SK-N-SH (cell line): Measurements from ENCODE around the gene SLC18A2.

Experiments used
- CHD2 ChIP-seq: fragments of 150-350 bp; IDR thresholded peaks from 2 replicates; pipeline ENCODE4 v1.6.1; 2018; ENCODE audit warnings: low read length; ENCODE audit not compliant: partially characterized antibody
- EP300 ChIP-seq, 2 experiments: IDR thresholded peaks; 2 replicates each; pipeline versions ENCODE4 v1.4.0 to v1.6.1; 2012; ENCODE audit warnings: borderline replicate concordance in 1 of 2, low read depth in 1 of 2, low read length in 1 of 2
- JUND ChIP-seq: IDR thresholded peaks from 2 replicates; pipeline ENCODE4 v1.4.0; 2012
- POLR2AphosphoS5 ChIP-seq: IDR thresholded peaks from 2 replicates; pipeline ENCODE4 v1.6.1; 2012; ENCODE audit warnings: low read depth, low read length
- RFX5 ChIP-seq: IDR thresholded peaks from 2 replicates; pipeline ENCODE4 v1.6.1; 2012; ENCODE audit warnings: mild to moderate bottlenecking, improper control_type of control experiment, low read length
- TAF1 ChIP-seq: IDR thresholded peaks from 2 replicates; pipeline ENCODE4 v1.6.1; 2012; ENCODE audit warnings: low read depth, mild to moderate bottlenecking, low read length, moderate library complexity, borderline replicate concordance
- TEAD4 ChIP-seq: IDR thresholded peaks from 2 replicates; pipeline ENCODE4 v1.4.0; 2012; ENCODE audit warnings: mild to moderate bottlenecking, borderline replicate concordance; ENCODE audit not compliant: insufficient read depth
- TF ChIP-seq, protein P1 (sequence below): fragments of 200-600 bp; sonication (generic); IDR thresholded peaks from 2 replicates; pipeline ENCODE4 v1.6.1; 2017; ENCODE audit warnings: antibody characterized with exemption, mild to moderate bottlenecking, moderate library complexity
- TF ChIP-seq, protein P2 (sequence below): IDR thresholded peaks from 2 replicates; pipeline ENCODE4; 2012
- TF ChIP-seq, protein P3 (sequence below): fragments of 150-350 bp; IDR thresholded peaks from 2 replicates; pipeline ENCODE4 v1.6.1; 2016; ENCODE audit warnings: mild to moderate bottlenecking, low read depth, low read length
- TF ChIP-seq, protein P4 (sequence below): IDR thresholded peaks from 2 replicates; pipeline ENCODE4 v1.4.0; 2012; ENCODE audit warnings: low read depth, borderline replicate concordance
- TF ChIP-seq, protein P5 (sequence below): IDR thresholded peaks from 2 replicates; pipeline ENCODE4 v1.4.0; 2012; ENCODE audit warnings: low read depth
- TF ChIP-seq, protein P6 (sequence below): fragments of 150-350 bp; IDR thresholded peaks from 2 replicates; pipeline ENCODE4 v1.6.1; 2017; ENCODE audit warnings: antibody characterized with exemption, low read length, low read depth, borderline replicate concordance

DNA sequence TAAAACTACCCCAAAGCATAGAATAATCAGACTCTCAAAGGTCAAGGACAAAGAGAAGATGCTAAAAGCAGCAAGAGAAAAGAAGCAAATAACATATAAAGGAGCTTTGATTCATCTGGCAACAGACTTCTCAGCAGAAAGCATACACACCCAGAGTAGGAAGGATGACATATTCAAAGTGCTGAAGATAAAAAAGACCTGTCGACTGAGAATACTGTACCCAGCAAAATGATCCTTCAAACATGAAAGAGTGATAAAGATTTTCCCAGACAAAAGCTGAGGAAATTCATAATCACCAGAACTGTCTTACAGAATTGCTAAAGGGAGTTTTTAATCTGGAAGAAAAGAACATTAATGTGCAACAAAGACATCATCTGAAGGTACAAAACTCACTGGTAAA lies 28.7 kb upstream of the SLC18A2 start:
- TF ChIP-seq, protein P1, sequence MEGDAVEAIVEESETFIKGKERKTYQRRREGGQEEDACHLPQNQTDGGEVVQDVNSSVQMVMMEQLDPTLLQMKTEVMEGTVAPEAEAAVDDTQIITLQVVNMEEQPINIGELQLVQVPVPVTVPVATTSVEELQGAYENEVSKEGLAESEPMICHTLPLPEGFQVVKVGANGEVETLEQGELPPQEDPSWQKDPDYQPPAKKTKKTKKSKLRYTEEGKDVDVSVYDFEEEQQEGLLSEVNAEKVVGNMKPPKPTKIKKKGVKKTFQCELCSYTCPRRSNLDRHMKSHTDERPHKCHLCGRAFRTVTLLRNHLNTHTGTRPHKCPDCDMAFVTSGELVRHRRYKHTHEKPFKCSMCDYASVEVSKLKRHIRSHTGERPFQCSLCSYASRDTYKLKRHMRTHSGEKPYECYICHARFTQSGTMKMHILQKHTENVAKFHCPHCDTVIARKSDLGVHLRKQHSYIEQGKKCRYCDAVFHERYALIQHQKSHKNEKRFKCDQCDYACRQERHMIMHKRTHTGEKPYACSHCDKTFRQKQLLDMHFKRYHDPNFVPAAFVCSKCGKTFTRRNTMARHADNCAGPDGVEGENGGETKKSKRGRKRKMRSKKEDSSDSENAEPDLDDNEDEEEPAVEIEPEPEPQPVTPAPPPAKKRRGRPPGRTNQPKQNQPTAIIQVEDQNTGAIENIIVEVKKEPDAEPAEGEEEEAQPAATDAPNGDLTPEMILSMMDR = no peak
- no peak for TF ChIP-seq EP300 (IDR thresholded peaks at IDR 0.05; ENCODE audit: borderline replicate concordance in 1 of 2, low read depth in 1 of 2, low read length in 1 of 2)
- no peak for TF ChIP-seq TEAD4
- TF ChIP-seq, protein P2, sequence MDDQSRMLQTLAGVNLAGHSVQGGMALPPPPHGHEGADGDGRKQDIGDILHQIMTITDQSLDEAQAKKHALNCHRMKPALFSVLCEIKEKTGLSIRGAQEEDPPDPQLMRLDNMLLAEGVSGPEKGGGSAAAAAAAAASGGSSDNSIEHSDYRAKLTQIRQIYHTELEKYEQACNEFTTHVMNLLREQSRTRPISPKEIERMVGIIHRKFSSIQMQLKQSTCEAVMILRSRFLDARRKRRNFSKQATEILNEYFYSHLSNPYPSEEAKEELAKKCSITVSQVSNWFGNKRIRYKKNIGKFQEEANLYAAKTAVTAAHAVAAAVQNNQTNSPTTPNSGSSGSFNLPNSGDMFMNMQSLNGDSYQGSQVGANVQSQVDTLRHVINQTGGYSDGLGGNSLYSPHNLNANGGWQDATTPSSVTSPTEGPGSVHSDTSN = no peak
- TF ChIP-seq, protein P3, sequence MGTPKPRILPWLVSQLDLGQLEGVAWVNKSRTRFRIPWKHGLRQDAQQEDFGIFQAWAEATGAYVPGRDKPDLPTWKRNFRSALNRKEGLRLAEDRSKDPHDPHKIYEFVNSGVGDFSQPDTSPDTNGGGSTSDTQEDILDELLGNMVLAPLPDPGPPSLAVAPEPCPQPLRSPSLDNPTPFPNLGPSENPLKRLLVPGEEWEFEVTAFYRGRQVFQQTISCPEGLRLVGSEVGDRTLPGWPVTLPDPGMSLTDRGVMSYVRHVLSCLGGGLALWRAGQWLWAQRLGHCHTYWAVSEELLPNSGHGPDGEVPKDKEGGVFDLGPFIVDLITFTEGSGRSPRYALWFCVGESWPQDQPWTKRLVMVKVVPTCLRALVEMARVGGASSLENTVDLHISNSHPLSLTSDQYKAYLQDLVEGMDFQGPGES = no peak
- TF ChIP-seq, protein P4, sequence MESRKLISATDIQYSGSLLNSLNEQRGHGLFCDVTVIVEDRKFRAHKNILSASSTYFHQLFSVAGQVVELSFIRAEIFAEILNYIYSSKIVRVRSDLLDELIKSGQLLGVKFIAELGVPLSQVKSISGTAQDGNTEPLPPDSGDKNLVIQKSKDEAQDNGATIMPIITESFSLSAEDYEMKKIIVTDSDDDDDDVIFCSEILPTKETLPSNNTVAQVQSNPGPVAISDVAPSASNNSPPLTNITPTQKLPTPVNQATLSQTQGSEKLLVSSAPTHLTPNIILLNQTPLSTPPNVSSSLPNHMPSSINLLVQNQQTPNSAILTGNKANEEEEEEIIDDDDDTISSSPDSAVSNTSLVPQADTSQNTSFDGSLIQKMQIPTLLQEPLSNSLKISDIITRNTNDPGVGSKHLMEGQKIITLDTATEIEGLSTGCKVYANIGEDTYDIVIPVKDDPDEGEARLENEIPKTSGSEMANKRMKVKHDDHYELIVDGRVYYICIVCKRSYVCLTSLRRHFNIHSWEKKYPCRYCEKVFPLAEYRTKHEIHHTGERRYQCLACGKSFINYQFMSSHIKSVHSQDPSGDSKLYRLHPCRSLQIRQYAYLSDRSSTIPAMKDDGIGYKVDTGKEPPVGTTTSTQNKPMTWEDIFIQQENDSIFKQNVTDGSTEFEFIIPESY = no peak
- no peak for TF ChIP-seq RFX5
- TF ChIP-seq CHD2 = no peak
- TF ChIP-seq POLR2AphosphoS5 = no peak
- TF ChIP-seq, protein P5, sequence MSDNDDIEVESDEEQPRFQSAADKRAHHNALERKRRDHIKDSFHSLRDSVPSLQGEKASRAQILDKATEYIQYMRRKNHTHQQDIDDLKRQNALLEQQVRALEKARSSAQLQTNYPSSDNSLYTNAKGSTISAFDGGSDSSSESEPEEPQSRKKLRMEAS = no peak
- TF ChIP-seq, protein P6, sequence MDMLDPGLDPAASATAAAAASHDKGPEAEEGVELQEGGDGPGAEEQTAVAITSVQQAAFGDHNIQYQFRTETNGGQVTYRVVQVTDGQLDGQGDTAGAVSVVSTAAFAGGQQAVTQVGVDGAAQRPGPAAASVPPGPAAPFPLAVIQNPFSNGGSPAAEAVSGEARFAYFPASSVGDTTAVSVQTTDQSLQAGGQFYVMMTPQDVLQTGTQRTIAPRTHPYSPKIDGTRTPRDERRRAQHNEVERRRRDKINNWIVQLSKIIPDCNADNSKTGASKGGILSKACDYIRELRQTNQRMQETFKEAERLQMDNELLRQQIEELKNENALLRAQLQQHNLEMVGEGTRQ = no peak
- no peak for TF ChIP-seq TAF1
- no peak for TF ChIP-seq JUND
